ENCODE measurements around the gene IBTK.

The IBTK gene

GRCh38 chr6:82245376-82245775 is 2.2 kb downstream of the IBTK start:
- TF ChIP-seq, protein P1, sequence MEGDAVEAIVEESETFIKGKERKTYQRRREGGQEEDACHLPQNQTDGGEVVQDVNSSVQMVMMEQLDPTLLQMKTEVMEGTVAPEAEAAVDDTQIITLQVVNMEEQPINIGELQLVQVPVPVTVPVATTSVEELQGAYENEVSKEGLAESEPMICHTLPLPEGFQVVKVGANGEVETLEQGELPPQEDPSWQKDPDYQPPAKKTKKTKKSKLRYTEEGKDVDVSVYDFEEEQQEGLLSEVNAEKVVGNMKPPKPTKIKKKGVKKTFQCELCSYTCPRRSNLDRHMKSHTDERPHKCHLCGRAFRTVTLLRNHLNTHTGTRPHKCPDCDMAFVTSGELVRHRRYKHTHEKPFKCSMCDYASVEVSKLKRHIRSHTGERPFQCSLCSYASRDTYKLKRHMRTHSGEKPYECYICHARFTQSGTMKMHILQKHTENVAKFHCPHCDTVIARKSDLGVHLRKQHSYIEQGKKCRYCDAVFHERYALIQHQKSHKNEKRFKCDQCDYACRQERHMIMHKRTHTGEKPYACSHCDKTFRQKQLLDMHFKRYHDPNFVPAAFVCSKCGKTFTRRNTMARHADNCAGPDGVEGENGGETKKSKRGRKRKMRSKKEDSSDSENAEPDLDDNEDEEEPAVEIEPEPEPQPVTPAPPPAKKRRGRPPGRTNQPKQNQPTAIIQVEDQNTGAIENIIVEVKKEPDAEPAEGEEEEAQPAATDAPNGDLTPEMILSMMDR (IDR thresholded peaks at IDR 0.05; ENCODE audit: insufficient read depth, low read length, poor library complexity, severe bottlenecking) = no peak
- TF ChIP-seq EZH2phosphoT487 (conservative IDR thresholded peaks at IDR 0.05; ENCODE audit: low read length) = no peak
- peaks cover 69% of the 10 kb centered on the region for H3K79me2 ChIP-seq (ENCODE audit: insufficient read depth, low read length)
- no peak overlapping the region for H2AFZ ChIP-seq (ENCODE audit: low read depth, low read length, severe bottlenecking)
- H3K9me2 ChIP-seq (replicated peaks; ENCODE audit: insufficient read depth, low read length) = no peaks in the 10 kb centered on the region
- H3K27ac ChIP-seq (ENCODE audit: low read depth, low read length) = no peak overlapping the region
- H3K9me3 ChIP-seq (ENCODE audit: insufficient read depth, low read length) = no peaks in the 10 kb centered on the region
- H3F3A ChIP-seq (ENCODE audit: insufficient read depth) = no peaks in the 10 kb centered on the region; the same call in 1 of the 2 replicates
- H3K4me2 ChIP-seq (ENCODE audit: low read depth, low read length, poor library complexity, severe bottlenecking) = peak overlapping the region; percentile 93
- H3K36me3 ChIP-seq (ENCODE audit: low read length) = 0 out of 2 replicates have a peak, but pooled peaks cover 7% of the 10 kb centered on the region
- H3K4me3 ChIP-seq (ENCODE audit: insufficient read depth, low read length, poor library complexity, severe bottlenecking) = no peak overlapping the region
- no peak overlapping the region for H3K9ac ChIP-seq (ENCODE audit: low read length)
- 0 out of 2 replicates have a peak, but pooled peaks cover 4% of the 10 kb centered on the region for H4K20me1 ChIP-seq (ENCODE audit: low read depth, low read length)
- no peaks in the 10 kb centered on the region for H3K27me3 ChIP-seq (ENCODE audit: low read length)

GRCh38 chr6:82243884-82244283 is 3.7 kb downstream of the IBTK start:
- H3K79me2 ChIP-seq (ENCODE audit: insufficient read depth, low read length) = peaks cover 79% of the 10 kb centered on the region
- H3K9me3 ChIP-seq (ENCODE audit: insufficient read depth, low read length) = no peaks in the 10 kb centered on the region
- no peak overlapping the region for H3K4me3 ChIP-seq (ENCODE audit: insufficient read depth, low read length, poor library complexity, severe bottlenecking)
- no peaks in the 10 kb centered on the region; the same call in 1 of the 2 replicates for H3F3A ChIP-seq (ENCODE audit: insufficient read depth)
- no peaks in the 10 kb centered on the region for H3K27me3 ChIP-seq (ENCODE audit: low read length)
- no peak for TF ChIP-seq EZH2phosphoT487 (conservative IDR thresholded peaks at IDR 0.05; ENCODE audit: low read length)
- TF ChIP-seq, protein P1 (IDR thresholded peaks at IDR 0.05; ENCODE audit: insufficient read depth, low read length, poor library complexity, severe bottlenecking) = no peak
- H3K4me2 ChIP-seq (ENCODE audit: low read depth, low read length, poor library complexity, severe bottlenecking) = no peak overlapping the region
- H4K20me1 ChIP-seq (ENCODE audit: low read depth, low read length) = 0 out of 2 replicates have a peak, but pooled peaks cover 4% of the 10 kb centered on the region
- no peak overlapping the region for H2AFZ ChIP-seq (ENCODE audit: low read depth, low read length, severe bottlenecking)
- H3K36me3 ChIP-seq (ENCODE audit: low read length) = peaks cover 13% of the 10 kb centered on the region; the same call in 1 of the 2 replicates
- no peak overlapping the region for H3K9ac ChIP-seq (ENCODE audit: low read length)
- H3K27ac ChIP-seq (ENCODE audit: low read depth, low read length) = no peak overlapping the region
- H3K9me2 ChIP-seq (replicated peaks; ENCODE audit: insufficient read depth, low read length) = no peaks in the 10 kb centered on the region

DNA sequence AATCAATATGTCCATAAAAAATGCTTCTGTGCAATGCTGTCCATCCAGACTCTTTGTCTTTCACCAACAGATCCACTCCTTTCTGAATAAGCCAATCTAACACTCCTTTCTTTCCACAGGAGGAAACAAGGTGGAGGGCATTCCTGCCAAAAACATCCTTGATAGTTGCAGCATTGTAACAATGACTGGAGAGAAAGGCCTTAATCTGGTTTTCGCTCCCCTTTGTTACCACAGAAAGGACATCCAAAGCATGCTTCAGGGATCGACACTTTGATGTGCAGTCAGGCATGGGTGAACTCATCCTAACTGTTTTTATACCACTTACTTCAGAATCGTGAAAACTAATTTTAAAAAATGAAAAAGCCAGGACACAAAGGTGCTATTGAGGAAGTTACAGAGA is 7.4 kb downstream of the IBTK start:
- Histone ChIP-seq H3K9ac (ENCODE audit: low read length) (no peak overlapping the region), H3K79me2 (ENCODE audit: insufficient read depth, low read length) (peaks cover 80% of the 10 kb centered on the region)

More for the DNA sequence above, 7.4 kb downstream of the IBTK start:
- TF ChIP-seq, protein P1 (IDR thresholded peaks at IDR 0.05; ENCODE audit: insufficient read depth, low read length, poor library complexity, severe bottlenecking) = no peak
- no peak for TF ChIP-seq EZH2phosphoT487 (conservative IDR thresholded peaks at IDR 0.05; ENCODE audit: low read length)
- Histone ChIP-seq H3F3A (ENCODE audit: insufficient read depth) (no peaks in the 10 kb centered on the region), H2AFZ (ENCODE audit: low read depth, low read length, severe bottlenecking) (no peak overlapping the region), H3K27me3 (ENCODE audit: low read length) (no peaks in the 10 kb centered on the region), H3K4me3 (ENCODE audit: insufficient read depth, low read length, poor library complexity, severe bottlenecking) (no peak overlapping the region), H3K36me3 (ENCODE audit: low read length) (peaks cover 10% of the 10 kb centered on the region; the same call in 1 of the 2 replicates), H3K9me2 (replicated peaks; ENCODE audit: insufficient read depth, low read length) (no peaks in the 10 kb centered on the region), H4K20me1 (ENCODE audit: low read depth, low read length) (0 out of 2 replicates have a peak, but pooled peaks cover 4% of the 10 kb centered on the region), H3K9me3 (ENCODE audit: insufficient read depth, low read length) (no peaks in the 10 kb centered on the region), H3K27ac (ENCODE audit: low read depth, low read length) (no peak overlapping the region), H3K4me2 (ENCODE audit: low read depth, low read length, poor library complexity, severe bottlenecking) (no peak overlapping the region)
